Neural cell (in vitro differentiated cells): Measurements from ENCODE around the gene THYN1. TPM values are rescaled to one million over a fixed set of nuclear protein-coding genes. Genes with fewer than 3 reads are reported as not detected.

Source experiments
- H2AFZ ChIP-seq: fragments of 200-600, 300-800 bp; sonication (generic), shearing (Covaris generic); 2 replicates; pipeline ENCODE4 v1.6.0; 2014; ENCODE audit warnings: low read depth, mild to moderate bottlenecking, antibody characterized with exemption, low read length, moderate library complexity
- H3F3A ChIP-seq: fragments of 200-600 bp; shearing (Covaris generic); 2 replicates; pipeline ENCODE4 v1.6.1; 2016; ENCODE audit warnings: mild to moderate bottlenecking, moderate library complexity, mixed read lengths, antibody characterized with exemption, low read length; ENCODE audit not compliant: insufficient read depth, poor library complexity, severe bottlenecking
- H3K27ac ChIP-seq: fragments of 200-600, 300-800 bp; sonication (generic), shearing (Covaris generic); 2 replicates; pipeline ENCODE4 v1.5.1; 2014; ENCODE audit warnings: mild to moderate bottlenecking, low read length, moderate library complexity
- H3K27me3 ChIP-seq: fragments of 300-800, 200-600 bp; sonication (generic), shearing (Covaris generic); 2 replicates; pipeline ENCODE4 v1.6.0; 2014; ENCODE audit warnings: mild to moderate bottlenecking, low read depth, low read length, moderate library complexity; ENCODE audit not compliant: insufficient read depth
- H3K36me3 ChIP-seq: fragments of 300-800, 200-600 bp; sonication (generic), shearing (Covaris generic); 2 replicates; pipeline ENCODE4 v1.5.1; 2014; ENCODE audit warnings: mild to moderate bottlenecking, antibody characterized with exemption, low read length, moderate library complexity; ENCODE audit not compliant: insufficient read depth
- H3K4me2 ChIP-seq: fragments of 300-800, 200-600 bp; sonication (generic), shearing (Covaris generic); 2 replicates; pipeline ENCODE4 v1.6.0; 2014; ENCODE audit warnings: mild to moderate bottlenecking, low read length
- H3K4me3 ChIP-seq: fragments of 300-800, 200-600 bp; sonication (generic), shearing (Covaris generic); 2 replicates; pipeline ENCODE4 v1.5.1; 2014; ENCODE audit warnings: mild to moderate bottlenecking, low read length, moderate library complexity
- H3K79me2 ChIP-seq: fragments of 200-600 bp; shearing (Covaris generic); replicated peaks from 2 replicates; pipeline ENCODE4 v1.6.0; 2014; ENCODE audit warnings: mild to moderate bottlenecking, low read length, moderate library complexity; ENCODE audit not compliant: insufficient read depth
- H3K9ac ChIP-seq: fragments of 300-800, 200-600 bp; sonication (generic), shearing (Covaris generic); 2 replicates; pipeline ENCODE4 v1.6.1; 2016; ENCODE audit warnings: mild to moderate bottlenecking, low read length, mixed read lengths
- H3K9me2 ChIP-seq: fragments of 200-600 bp; shearing (Covaris generic); 2 replicates; pipeline ENCODE4 v1.6.1; 2016; ENCODE audit warnings: mild to moderate bottlenecking, low read length, mixed read lengths; ENCODE audit not compliant: insufficient read depth
- H3K9me3 ChIP-seq: fragments of 200-600, 300-800 bp; sonication (generic), shearing (Covaris generic); 2 replicates; pipeline ENCODE4 v1.6.1; 2016; ENCODE audit warnings: mild to moderate bottlenecking, mixed run types, low read length, moderate library complexity, mixed read lengths
- H4K20me1 ChIP-seq: fragments of 200-600 bp; shearing (Covaris generic); 2 replicates; pipeline ENCODE4 v1.6.1; 2016; ENCODE audit warnings: mild to moderate bottlenecking, mixed run types; ENCODE audit not compliant: insufficient read depth
- EP300 ChIP-seq: fragments of 450-650 bp; conservative IDR thresholded peaks from 2 replicates; pipeline ENCODE4 v1.6.1; 2014; ENCODE audit warnings: antibody characterized with exemption, mild to moderate bottlenecking, moderate library complexity; ENCODE audit not compliant: poor library complexity, severe bottlenecking
- EZH2 ChIP-seq: fragments of 200-600, 300-800 bp; shearing (Covaris generic), sonication (generic); IDR thresholded peaks from 2 replicates; pipeline ENCODE4 v1.6.1; 2014; ENCODE audit warnings: antibody characterized with exemption, low read length, borderline replicate concordance, mild to moderate bottlenecking; ENCODE audit not compliant: insufficient read depth, poor library complexity, severe bottlenecking
- MXI1 ChIP-seq: fragments of 450-650 bp; conservative IDR thresholded peaks from 2 replicates; pipeline ENCODE4 v1.6.1; 2014; ENCODE audit warnings: antibody characterized with exemption, mild to moderate bottlenecking; ENCODE audit not compliant: poor library complexity, severe bottlenecking
- POLR2AphosphoS5 ChIP-seq: IDR thresholded peaks from 2 replicates; pipeline ENCODE4 v1.6.1; 2012
- RAD21 ChIP-seq: fragments of 450-650 bp; conservative IDR thresholded peaks from 2 replicates; pipeline ENCODE4 v1.6.1; 2014; ENCODE audit warnings: antibody characterized with exemption, mild to moderate bottlenecking, moderate library complexity
- SMC3 ChIP-seq: fragments of 450-650 bp; conservative IDR thresholded peaks from 2 replicates; pipeline ENCODE4 v1.6.1; 2014; ENCODE audit warnings: antibody characterized with exemption, mild to moderate bottlenecking, moderate library complexity; ENCODE audit not compliant: poor library complexity
- TAF1 ChIP-seq: IDR thresholded peaks from 2 replicates; pipeline ENCODE4 v1.6.1; 2012; ENCODE audit warnings: low read depth
- polyA plus RNA-seq: library from polyadenylated mRNA; depleted of rRNA; stranded (reverse); fragments of >200 nt; gene quantifications from 2 replicates; pipeline ENCODE4 v1.2.3, GENCODE V29; 2014
- TF ChIP-seq, protein P1 (sequence below): fragments of 450-650 bp; IDR thresholded peaks from 2 replicates; pipeline ENCODE4 v1.5.1; 2014; ENCODE audit warnings: antibody characterized with exemption, mild to moderate bottlenecking, moderate library complexity; ENCODE audit not compliant: poor library complexity, severe bottlenecking
- TF ChIP-seq, protein P2 (sequence below): IDR thresholded peaks from 2 replicates; pipeline ENCODE4 v1.6.1; 2012; ENCODE audit warnings: borderline replicate concordance

THYN1 gene
- polyA plus RNA-seq, 1 donor from 2014 or later, result 164 TPM

DNA sequence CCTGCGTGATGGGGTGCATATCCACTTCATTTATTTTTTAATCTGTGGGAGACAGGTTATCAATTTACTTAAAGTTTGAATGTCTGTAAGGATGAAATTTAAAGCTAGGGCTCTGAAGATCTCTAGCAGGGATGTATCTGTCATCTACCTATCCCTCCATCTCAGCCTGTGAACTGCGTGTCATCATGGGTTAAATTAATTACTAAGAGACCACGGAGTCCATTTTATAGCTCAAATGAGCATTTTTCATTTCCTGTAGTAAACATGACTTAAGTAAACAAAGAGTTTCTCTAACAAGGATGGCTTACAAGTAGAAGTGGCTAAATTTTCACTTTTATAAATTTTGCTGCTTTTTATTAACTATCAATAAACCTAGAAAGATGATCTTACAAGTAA, 20.2 kb upstream of the THYN1 start:
- Histone ChIP-seq H3F3A (no peaks in the 10 kb centered on the region), H3K9me3 (peaks cover 2% of the 10 kb centered on the region), H3K36me3 (no peaks in the 10 kb centered on the region), H3K4me3 (no peak overlapping the region), H4K20me1 (no peaks in the 10 kb centered on the region), H2AFZ (no peak overlapping the region), H3K27me3 (peaks cover 52% of the 10 kb centered on the region), H3K27ac (no peak overlapping the region), H3K9ac (no peak overlapping the region), H3K79me2 (no peaks in the 10 kb centered on the region), H3K4me2 (no peak overlapping the region), H3K9me2 (no peaks in the 10 kb centered on the region)
- TF ChIP-seq, protein P1, sequence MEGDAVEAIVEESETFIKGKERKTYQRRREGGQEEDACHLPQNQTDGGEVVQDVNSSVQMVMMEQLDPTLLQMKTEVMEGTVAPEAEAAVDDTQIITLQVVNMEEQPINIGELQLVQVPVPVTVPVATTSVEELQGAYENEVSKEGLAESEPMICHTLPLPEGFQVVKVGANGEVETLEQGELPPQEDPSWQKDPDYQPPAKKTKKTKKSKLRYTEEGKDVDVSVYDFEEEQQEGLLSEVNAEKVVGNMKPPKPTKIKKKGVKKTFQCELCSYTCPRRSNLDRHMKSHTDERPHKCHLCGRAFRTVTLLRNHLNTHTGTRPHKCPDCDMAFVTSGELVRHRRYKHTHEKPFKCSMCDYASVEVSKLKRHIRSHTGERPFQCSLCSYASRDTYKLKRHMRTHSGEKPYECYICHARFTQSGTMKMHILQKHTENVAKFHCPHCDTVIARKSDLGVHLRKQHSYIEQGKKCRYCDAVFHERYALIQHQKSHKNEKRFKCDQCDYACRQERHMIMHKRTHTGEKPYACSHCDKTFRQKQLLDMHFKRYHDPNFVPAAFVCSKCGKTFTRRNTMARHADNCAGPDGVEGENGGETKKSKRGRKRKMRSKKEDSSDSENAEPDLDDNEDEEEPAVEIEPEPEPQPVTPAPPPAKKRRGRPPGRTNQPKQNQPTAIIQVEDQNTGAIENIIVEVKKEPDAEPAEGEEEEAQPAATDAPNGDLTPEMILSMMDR, result no peak
- TF ChIP-seq POLR2AphosphoS5 (no peak), EZH2 (no peak), EP300 (no peak), SMC3 (no peak), TAF1 (no peak), RAD21 (no peak), MXI1 (no peak)
- TF ChIP-seq, protein P2, sequence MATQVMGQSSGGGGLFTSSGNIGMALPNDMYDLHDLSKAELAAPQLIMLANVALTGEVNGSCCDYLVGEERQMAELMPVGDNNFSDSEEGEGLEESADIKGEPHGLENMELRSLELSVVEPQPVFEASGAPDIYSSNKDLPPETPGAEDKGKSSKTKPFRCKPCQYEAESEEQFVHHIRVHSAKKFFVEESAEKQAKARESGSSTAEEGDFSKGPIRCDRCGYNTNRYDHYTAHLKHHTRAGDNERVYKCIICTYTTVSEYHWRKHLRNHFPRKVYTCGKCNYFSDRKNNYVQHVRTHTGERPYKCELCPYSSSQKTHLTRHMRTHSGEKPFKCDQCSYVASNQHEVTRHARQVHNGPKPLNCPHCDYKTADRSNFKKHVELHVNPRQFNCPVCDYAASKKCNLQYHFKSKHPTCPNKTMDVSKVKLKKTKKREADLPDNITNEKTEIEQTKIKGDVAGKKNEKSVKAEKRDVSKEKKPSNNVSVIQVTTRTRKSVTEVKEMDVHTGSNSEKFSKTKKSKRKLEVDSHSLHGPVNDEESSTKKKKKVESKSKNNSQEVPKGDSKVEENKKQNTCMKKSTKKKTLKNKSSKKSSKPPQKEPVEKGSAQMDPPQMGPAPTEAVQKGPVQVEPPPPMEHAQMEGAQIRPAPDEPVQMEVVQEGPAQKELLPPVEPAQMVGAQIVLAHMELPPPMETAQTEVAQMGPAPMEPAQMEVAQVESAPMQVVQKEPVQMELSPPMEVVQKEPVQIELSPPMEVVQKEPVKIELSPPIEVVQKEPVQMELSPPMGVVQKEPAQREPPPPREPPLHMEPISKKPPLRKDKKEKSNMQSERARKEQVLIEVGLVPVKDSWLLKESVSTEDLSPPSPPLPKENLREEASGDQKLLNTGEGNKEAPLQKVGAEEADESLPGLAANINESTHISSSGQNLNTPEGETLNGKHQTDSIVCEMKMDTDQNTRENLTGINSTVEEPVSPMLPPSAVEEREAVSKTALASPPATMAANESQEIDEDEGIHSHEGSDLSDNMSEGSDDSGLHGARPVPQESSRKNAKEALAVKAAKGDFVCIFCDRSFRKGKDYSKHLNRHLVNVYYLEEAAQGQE, result no peak

DNA sequence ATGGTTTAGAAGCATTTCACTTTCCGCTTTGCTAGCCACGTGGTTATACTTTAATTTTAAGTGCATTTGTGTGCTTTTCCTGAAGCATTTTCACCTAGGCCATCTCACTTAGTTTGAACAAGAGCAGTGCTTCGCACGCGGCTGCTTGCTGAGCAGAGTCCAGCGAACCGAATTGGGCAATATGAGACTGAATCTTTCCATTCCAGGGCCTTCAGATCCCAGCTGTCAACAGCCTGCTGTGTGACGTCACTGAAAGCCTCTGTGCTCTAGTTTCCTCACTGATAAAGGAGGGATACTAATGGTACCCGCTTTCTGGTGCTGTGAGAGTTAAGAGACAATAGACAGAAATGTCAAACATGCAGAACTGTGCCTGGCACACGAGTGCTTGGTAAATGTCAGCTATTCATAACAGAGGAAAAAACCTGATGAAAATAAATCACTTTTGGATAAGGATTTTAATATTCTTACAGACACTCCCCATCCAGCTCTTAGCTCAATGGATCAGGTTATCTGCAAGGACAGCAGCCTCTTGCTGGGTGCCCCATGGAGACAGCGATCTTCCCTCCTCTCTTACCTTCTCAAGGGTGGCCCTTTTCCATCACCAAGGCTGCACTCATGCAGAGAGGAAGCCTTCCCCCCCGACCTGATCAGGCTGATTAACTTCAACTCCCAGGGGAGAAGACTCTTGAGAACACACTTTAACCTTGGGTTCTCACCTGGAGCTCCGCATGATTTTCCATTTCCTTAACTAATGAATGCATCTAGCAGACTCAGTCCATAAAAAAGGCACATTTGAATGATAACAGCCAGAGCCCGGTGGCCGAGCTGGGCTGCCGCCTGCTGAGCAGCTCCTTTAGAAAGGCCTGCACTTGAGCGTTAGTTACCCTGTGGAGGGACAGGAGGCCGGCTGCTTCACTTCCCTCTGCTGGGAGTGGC, 19.5 kb upstream of the THYN1 start:
- peaks cover 45% of the 10 kb centered on the region for H3K27me3 ChIP-seq
- H3K79me2 ChIP-seq, result no peaks in the 10 kb centered on the region
- no peaks in the 10 kb centered on the region for H4K20me1 ChIP-seq
- no peak overlapping the region for H3K4me2 ChIP-seq
- no peak overlapping the region for H2AFZ ChIP-seq
- H3K4me3 ChIP-seq, result no peak overlapping the region
- no peaks in the 10 kb centered on the region for H3K36me3 ChIP-seq
- TF ChIP-seq EZH2 (no peak), EP300 (no peak), RAD21 (no peak), MXI1 (no peak), POLR2AphosphoS5 (no peak), TAF1 (no peak), SMC3 (no peak)
- TF ChIP-seq, protein P1, result no peak
- TF ChIP-seq, protein P2, result no peak
- H3K9ac ChIP-seq, result no peak overlapping the region
- no peaks in the 10 kb centered on the region for H3F3A ChIP-seq
- H3K9me2 ChIP-seq, result no peaks in the 10 kb centered on the region
- no peaks in the 10 kb centered on the region for H3K9me3 ChIP-seq
- H3K27ac ChIP-seq, result no peak overlapping the region
